HG03039 (cell line): ENCODE results near the gene PPP6R3.

Experiments
- ATAC-seq: cut with Tn5 transposase; IDR thresholded peaks from one replicate; pipeline ENCODE4 v1.9.1; 2021; ENCODE audit warnings: mild to moderate bottlenecking, moderate library complexity; ENCODE audit not compliant: unreplicated experiment

Gene PPP6R3

DNA sequence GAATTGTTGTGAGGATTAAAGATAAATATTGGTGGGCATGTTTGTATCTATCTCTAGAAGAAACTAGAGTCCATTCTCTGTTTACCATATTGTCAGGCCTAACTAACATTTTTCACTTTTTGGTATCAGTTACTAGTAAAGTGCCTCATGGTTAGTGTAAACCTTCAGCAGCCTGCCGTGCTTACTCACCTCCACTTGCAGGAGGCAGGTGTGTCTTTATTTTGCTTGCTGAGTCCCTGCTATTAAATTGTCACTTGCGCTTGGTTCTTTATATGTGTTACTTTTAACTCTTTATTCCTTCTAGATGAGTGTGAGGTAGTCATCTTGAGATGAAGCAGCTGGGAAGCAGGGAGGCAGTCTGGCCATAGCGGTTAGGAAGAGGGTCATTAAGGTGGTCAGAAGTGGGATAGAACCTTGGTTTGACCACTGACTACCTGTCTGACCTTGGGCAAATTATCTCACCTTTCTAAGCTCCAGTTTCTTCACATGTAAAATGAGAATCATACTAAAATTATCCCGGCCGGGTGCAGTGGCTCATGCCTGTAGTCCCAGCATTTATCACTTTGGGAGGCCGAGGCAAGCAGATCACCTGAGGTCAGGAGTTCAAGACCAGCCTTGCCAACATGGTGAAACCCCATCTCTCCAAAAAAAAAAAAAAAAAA lies 21.2 kb downstream of the PPP6R3 start:
- ATAC-seq = no peak

DNA sequence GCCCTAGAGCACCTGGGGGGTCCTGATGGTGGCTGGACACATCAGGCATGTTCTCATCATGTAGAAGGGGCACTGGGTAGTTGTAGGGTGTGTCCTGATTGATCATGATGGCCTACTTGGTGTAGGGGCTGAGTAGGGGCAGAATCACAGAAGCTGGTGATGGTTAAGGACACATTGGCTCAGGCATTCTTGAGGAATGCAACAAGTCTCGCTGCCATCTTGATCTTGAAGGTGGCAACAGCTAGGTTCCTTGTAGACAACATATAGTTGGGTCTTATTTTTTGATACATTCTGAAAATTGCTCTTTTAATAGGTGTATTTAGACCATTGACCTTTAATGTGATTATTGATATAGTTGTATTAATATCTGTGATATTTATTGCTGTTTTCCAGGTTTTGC lies 28.1 kb downstream of the PPP6R3 start:
- ATAC-seq = no peak

DNA sequence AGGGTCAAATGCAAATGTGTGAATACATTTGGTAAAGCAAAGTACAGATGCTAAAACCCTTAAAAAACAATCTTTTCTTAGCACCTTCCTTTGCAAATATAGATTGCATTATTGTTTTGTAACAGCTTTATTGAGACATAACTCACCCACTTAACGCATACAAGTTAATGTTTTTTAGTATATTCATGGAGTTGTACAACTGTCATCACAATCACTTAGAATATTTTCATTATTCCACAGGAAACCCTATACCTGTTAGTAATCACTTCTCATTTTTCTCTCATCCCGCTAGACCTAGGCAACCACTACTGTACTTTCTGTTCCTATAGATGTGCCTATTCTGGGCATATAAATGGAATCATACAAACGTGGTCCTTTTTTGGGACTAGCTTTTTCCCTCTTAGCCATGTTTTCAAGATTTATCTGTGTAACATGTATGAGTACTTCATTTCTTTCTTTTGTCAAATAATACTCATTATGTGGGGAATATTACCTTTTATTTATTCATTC lies 34.7 kb downstream of the PPP6R3 start:
- no peak for ATAC-seq

DNA sequence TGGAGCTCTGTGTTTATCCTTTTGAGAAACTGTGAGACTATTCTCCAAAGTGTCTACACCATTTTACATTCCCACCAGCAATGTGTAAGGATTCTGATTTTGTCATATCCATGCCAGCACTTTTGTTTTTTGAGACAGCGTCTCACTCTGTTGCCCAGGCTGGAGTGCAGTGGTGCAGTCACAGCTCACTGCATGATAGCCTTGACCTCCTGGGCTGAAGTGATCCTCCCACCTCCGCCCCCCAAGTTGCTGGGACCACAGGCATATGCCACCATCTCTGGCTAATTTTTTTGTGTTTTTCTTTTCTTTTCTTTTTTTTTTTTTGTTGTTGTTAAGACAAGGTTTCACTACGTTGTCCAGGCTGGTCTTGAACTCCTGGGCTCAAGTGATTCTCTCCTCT lies 35.3 kb downstream of the PPP6R3 start:
- ATAC-seq = no peak

DNA sequence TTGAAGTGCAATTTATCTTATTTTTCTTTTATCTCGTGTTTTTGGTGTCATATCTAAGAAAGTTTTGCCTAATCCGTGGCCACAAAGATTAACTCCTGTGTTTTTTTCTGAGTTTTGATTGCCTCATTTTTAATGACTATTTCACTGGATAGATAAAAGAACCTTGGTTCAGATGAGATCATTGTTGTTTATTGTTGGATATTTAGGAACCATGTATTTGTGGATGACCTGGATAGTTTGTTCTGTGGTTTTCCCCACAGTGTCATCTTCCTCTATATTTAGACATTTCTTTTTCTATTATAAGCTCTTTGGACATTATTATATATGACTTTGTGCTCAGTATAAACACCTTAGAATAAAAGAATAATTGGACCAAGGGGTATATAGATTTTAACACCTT lies 37.2 kb downstream of the PPP6R3 start:
- no peak for ATAC-seq

DNA sequence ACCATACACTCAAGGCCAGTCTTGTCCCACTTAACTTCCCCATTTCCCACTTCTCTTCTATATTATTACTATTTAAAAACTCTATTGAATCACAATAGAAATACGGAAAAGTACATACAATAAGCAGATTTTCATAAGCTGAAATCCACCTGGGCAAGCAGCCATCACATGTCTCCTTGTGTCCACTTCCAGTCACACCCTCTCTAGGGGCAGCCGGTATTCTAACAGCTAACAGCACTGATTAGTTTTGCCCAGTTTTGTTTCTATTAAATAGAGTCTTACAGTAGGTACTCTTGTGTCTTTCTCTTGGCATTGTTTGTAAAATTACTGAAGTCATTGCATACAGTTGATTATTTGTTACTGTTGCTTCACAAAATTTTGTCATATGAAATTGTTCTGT lies 37.8 kb downstream of the PPP6R3 start:
- no peak for ATAC-seq

DNA sequence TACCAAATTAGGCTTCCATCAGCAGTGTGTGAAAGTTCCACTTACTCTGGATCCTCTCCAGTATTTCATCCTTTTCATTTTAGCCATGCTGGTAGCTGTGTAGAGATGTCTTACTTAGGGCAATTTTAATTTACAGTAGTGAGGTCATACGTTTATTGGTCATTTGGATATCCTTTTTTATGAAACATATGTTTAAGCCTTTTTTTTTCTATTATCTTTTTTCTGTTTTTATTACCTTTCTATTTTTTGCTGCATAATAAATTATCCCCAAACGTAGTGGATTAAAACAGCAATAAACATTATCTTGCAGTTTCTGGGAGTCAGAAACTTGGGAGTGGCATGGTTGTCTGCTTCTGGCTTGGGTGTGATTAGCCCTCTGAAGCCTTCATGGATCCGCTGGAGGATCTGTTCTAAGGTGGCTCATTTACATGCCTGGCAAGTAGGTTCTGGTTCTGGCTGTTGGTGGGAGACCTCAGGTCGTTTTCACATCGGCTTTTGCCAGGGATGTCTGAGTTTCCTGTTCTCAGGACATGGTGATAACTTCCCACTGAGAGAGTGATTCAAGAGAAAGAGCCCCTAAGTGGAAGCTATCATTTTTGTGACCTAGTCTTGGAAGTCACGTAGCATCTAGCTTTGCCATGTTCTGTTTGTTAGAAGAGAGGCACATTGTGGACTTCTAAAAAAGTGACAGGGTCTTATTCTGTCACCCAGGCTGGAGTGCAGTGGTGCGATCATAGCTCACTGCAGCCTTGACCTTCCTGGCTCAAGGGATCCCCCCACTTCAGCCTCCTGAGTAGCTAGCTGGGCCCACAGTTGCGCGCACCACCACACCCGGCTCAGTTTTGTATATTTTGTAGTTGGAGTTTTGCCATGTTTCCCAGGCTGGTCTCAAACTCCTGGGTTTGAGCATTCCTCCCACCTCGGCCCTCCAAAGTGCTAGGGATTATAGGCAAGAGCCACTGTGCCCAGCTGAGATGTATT lies 38.6 kb downstream of the PPP6R3 start:
- ATAC-seq = no peak

DNA sequence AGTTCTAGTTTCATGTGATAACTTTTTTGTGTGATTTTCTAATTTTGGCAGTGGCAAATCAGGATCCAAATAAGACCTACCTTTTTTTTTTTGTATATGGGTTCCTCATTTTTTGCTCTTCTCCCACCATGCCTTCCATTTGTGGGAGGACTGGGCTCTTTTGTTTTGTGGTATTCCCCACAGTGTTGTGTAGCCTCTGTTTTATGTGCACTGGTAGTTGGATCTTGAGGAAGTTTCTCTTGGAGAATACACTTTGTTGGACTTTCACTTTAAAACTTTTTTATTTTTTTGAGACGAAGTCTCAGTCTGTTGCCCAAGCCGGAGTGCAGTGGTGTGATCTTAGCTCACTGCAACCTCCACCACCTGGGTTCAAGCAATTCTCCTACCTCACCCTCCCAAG lies 39.7 kb downstream of the PPP6R3 start:
- ATAC-seq = no peak

DNA sequence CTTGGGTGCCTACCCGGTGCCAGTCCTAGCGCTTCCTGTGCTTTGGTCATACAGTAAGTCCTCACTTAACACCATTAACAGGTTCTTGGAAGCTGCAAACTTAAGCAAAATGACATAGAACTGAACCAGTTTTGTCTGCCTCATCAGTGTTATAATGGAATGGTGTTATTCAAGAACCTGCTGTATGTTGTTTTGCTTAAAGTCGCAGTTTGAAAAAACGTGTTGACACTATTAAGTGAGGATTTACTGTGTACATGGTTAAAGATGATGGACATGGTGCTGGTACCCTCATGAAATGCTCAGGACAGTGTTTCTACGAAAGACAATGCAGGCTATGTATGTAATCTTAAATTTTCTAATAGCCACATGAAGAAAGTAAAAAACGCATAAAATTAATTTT lies 41.3 kb downstream of the PPP6R3 start:
- ATAC-seq = no peak

DNA sequence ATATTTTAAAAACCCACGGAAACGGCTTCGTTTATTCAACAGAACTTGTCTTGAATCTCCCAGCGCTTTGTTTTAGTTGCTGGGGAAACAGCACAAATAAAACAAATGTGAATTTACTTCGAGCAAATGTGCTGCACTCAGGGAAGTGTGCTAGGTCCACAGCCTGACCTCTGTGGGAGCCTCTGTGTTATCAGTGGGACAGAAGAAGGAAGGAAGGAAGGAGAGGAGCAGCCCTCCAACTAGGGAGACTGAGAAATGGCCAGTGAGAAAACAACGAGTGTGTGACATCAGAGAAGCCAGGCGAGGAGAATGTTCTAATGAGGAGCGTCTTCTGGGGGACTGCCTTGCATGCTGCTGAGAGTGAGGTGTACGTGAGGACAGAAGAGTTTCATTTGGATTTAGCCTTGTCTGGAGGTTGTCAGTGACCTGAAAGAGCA lies 42.7 kb downstream of the PPP6R3 start:
- ATAC-seq = no peak

DNA sequence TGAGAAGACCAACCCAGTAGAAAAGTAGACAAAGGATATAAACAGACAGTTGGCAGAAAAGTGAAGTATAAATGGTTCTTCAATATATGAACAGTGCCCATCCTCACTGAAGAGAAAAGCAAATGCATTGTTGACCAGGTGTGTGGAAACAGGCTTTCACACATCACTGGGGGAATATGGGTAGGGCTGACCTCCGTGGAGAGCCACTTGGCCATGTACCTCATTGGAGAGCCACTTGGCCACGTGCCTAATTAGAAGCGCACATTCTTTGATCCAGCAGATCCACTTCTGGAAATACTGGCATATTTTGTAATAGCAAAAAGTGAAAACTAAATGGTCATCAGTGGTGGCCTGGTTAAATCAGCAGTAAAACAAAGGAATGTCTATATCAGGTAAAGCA lies 43.2 kb downstream of the PPP6R3 start:
- ATAC-seq = no peak

DNA sequence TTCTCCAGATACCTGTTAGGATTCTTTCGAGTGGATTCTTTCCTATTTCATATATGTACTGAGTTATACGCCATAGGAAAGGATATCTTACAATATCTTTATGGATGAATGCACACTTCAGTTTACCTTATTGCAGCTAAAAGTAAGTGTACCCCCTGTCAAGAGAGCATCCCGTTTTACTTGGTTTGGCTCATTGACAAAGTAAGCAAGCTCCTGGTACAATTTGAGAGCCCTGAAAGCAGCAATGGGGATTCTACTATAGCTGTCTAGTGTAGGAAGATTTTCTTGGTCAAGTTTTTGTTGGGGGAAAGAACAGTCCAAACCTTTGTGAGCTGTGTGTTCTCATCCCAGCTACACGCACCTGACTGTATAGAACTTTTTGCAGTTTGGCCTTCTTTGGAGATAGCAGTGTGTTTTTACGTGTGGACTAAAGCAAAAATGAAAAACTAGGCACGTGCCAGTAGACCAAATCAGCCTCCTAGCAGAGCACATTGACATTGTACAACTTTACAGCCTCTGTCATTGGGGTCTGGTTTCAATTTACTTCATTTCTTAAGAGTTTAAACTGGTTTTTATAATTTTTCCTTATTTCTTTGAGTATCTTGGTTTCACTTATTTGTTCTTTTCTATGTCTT lies 44.0 kb downstream of the PPP6R3 start:
- ATAC-seq = no peak

DNA sequence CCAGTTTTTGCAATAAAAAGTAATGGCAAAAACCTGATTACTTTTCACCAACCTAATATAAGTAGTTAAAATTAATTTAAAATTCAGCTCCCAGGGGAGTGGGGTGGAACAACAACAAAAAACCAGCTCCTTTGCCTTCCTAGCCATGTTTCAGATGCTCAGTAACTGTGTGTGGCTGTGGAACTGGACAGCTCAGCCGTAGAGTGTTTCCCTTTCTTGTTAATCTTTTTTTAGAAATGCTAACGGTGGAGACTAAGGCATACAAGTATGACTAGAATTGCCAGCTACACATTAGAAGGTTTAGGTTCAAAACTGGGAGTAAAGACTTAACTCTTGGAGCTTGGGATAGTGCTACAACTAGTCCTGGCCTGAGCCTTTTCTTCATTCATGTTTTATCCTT lies 45.0 kb downstream of the PPP6R3 start:
- ATAC-seq = no peak

DNA sequence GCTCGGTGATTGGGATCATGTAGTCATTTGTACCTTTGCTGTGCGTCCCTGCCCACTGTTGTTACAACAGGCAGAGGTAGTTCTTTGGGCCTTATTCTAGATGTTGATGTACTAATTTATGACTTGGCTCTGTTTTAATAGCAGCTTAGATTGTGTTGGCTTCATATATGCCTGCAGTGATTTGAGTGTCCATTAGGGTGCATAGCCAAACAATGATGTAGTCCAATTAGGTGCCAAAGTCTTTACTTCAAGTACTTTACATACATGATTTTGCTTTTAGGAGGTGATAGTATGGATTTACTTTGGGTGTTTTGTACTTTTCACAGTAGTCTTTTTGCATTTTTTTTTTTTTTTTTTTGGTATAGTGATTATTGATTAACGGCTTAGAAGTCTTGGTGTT lies 46.4 kb downstream of the PPP6R3 start:
- ATAC-seq = no peak

DNA sequence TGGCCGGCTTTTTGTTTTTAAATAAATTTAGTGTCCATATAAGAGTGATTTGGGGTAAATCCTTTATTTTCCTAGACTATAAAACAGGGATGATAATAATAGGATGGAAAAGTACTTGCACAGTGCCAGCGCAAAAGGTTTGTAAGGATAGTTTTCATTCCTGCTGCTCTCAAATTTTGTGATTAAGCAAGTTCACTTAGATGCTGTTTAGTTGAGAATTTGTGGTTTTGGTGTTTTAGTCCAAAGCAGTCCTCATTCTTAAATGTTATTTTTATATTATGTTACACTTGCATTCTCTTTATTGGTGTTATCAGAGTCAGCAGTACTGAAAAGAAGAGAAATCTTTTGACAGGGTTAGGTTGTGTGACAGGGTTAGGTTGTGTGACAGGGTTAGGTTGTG lies 47.9 kb downstream of the PPP6R3 start:
- ATAC-seq = no peak

DNA sequence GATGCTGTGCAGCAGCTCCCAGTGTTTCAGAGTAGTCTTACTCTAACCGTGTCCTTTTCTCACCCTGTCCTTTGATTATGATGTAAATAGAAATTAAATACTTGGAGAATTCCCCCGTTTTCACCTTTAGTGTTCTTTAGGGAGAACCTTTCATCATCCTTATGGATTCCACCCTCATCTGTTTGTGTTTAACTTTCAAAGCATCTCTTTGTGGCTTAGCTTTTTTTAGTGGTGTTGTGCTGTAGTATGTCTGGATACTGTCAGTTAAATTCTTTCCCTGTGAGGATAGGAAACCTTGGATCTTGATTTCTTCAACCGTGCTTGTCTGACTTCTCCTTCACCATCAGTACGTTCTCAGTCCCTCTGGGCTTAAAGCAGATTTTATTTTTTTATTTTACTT lies 48.5 kb downstream of the PPP6R3 start:
- ATAC-seq = no peak

DNA sequence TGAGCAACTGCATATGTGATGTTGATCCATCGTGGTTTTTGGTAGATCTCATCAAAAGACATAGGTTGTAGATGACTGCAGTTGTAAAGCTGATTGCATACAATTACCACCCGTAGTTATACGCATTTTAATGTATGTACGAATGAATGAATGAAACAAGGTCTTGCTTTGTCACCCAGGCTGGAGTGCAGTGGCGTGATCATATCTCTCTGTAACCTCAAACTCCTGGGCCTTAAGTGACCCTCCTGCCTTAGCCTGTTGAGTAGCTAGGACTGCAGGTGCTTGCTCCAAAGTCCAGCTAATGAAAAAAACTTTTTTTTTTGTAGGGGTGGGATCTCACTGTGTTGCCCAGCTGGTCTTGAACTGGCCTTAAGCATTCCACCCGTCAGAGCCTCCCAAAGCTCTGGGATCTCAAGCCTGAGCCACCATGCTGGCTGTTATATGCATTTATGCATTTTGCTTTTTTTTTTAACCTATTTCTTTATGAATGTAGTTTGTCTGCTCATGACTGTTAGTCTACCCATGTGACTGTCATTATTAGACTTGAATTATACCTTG lies 53.5 kb downstream of the PPP6R3 start:
- no peak for ATAC-seq

DNA sequence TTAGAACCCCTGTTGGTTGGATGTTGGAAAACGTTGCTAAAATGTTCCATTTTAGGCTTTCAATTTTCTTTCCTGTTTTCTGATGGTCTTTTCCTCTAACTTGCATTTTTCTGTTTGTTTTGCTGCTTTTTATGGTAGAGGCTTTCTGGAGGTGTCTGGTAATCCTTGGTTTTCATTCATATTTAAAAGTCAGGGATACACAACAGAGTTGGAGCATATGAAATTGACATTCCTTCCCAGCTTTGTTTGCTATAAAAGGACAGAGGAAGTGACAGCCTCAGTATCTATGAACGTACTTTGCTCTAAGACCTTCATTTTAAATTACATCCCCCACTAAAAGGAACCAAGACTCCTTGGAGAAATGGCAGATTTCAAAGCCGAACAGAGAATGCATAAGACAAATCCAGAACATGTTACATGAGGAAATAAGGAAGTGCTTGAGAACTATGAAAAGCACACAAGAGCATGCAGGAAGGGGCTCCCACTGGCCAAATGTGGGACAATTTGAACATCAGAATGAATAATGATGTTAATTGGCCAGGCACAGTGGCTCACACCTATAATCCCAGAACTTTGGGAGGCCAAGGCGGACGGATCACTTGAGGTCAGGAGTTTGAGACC lies 56.7 kb downstream of the PPP6R3 start:
- no peak for ATAC-seq

DNA sequence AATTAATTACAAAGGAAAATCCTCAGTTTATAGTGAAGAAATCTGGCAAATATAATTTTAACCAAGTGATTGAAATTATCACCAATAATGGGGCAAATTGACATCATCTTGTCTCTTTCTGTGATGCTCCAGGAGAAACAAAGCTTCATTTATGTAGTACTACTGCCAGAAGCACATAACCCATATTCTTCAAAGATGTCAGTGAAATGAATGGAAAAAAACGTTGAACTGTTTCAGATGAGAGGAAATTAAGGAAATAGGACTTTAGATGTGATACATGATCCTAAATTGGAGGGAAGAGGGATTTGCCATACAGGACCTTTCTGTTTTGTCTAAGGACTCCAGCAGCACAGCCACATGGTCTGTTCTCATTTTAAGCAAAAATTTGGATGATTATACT lies 57.6 kb downstream of the PPP6R3 start:
- no peak for ATAC-seq

DNA sequence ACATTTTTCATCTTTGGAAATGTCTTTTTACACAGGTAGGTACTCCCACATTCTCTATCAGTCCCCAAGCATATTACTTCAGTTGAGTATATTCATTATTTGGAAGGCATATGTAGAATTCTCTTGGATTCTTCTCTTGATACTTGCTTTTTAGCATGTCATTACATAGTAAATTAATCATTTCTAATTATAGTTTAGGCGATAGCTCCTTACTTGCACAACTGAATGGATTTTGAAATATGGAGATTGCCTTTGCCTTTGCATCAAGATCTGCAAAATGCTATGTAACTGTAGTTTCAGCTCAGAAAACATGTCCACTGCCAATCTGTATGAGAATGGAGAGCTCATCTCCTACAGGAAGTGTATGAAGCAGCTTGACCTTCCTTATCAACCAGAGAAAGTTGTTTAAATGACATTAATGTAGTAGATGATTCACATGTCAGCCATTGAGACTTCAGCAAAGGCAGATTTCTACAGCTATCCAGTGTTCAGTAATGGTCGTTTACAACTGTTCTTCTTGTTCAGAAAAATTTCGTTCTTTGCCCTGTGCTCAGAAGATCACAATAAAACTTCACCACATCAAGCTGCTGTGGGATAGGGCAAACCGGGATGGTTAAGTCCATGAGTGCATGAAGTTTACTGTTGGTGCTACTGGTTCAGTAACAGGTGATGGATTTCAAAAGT lies 61.6 kb downstream of the PPP6R3 start:
- ATAC-seq = no peak
